IMR-90 (cell line): Measurements from ENCODE around the gene GBF1. TPM values are rescaled to one million over a fixed set of nuclear protein-coding genes. Genes with fewer than 3 reads are reported as not detected.

Source experiments
- ATAC-seq: fragments of 200-7000 bp; cut with Tn5 transposase; 2 replicates; pipeline ENCODE4 v1.9.1; 2020; ENCODE audit warnings: low read depth, mild to moderate bottlenecking, moderate library complexity
- BruUV-seq: library from RNA; stranded (reverse); fragments of 400-500 nt; replicated peaks from 2 replicates; lab custom pipeline; 2021; lab: Mats Ljungman, UMichigan
- CTCF ChIA-PET: fragments of 300-600 bp; formaldehyde crosslinking; extraction: SDS; loops from one replicate; lab custom pipeline; 2021; ENCODE audit warnings: antibody characterized with exemption; lab: Yijun Ruan, JAX
- POLR2A ChIA-PET: fragments of 300-600 bp; sonication (Branson Sonifier 250); formaldehyde crosslinking; loops from one replicate; lab custom pipeline; 2022; ENCODE audit warnings: antibody characterized with exemption; ENCODE audit not compliant: unreplicated experiment; lab: Charles Lee
- DNase-seq: peaks from one replicate; pipeline ENCODE4 v3.0.0; 2013
- H2AFZ ChIP-seq: replicated peaks from 2 replicates; pipeline ENCODE3; 2013; ENCODE audit warnings: low read length, mild to moderate bottlenecking; ENCODE audit not compliant: poor library complexity
- H2AK5ac ChIP-seq: 2 replicates; pipeline ENCODE4 v1.6.1; 2013; ENCODE audit warnings: low read depth, low read length, inconsistent platforms
- H2AK9ac ChIP-seq: replicated peaks from 2 replicates; pipeline ENCODE3; 2013; ENCODE audit warnings: mild to moderate bottlenecking, low read depth, low read length, moderate library complexity; ENCODE audit not compliant: poor library complexity
- H2BK120ac ChIP-seq: 2 replicates; pipeline ENCODE4 v1.6.1; 2013; ENCODE audit warnings: low read depth, low read length, inconsistent platforms
- H2BK15ac ChIP-seq: 3 replicates; pipeline ENCODE4 v1.6.1; 2013; ENCODE audit warnings: low read depth, low read length, inconsistent platforms
- H2BK20ac ChIP-seq: 2 replicates; pipeline ENCODE4 v1.6.1; 2013; ENCODE audit warnings: low read depth, mild to moderate bottlenecking, inconsistent platforms, low read length, moderate library complexity
- H2BK5ac ChIP-seq: 2 replicates; pipeline ENCODE4 v1.6.1; 2013; ENCODE audit warnings: mild to moderate bottlenecking, low read depth, low read length, inconsistent platforms; ENCODE audit not compliant: poor library complexity, severe bottlenecking
- H3K14ac ChIP-seq: replicated peaks from 2 replicates; pipeline ENCODE4 v1.6.1; 2013; ENCODE audit warnings: low read depth, low read length, inconsistent platforms
- H3K18ac ChIP-seq: 2 replicates; pipeline ENCODE4 v1.6.1; 2013; ENCODE audit warnings: low read depth, low read length, control low read depth
- H3K23ac ChIP-seq: 2 replicates; pipeline ENCODE4 v1.6.1; 2013; ENCODE audit warnings: low read depth, low read length, inconsistent platforms
- H3K27ac ChIP-seq: 2 replicates; pipeline ENCODE4 v1.5.1; 2013; ENCODE audit warnings: mild to moderate bottlenecking, control low read depth, low read length; ENCODE audit not compliant: insufficient read depth
- H3K27me3 ChIP-seq: 2 replicates; pipeline ENCODE4 v1.6.1; 2013; ENCODE audit warnings: low read length; ENCODE audit not compliant: control insufficient read depth, insufficient read depth
- H3K36me3 ChIP-seq: 2 replicates; pipeline ENCODE4 v1.6.1; 2013; ENCODE audit warnings: low read length, mixed read lengths; ENCODE audit not compliant: control insufficient read depth, insufficient read depth
- H3K4ac ChIP-seq: 2 replicates; pipeline ENCODE4 v1.6.1; 2013; ENCODE audit warnings: low read depth, low read length, inconsistent platforms
- H3K4me1 ChIP-seq: 2 replicates; pipeline ENCODE4 v1.6.1; 2013; ENCODE audit warnings: low read length, mixed read lengths; ENCODE audit not compliant: control insufficient read depth, insufficient read depth
- H3K4me2 ChIP-seq: 2 replicates; pipeline ENCODE4 v1.6.1; 2013; ENCODE audit warnings: low read depth, mild to moderate bottlenecking, control low read depth, low read length, moderate library complexity
- H3K4me3 ChIP-seq: 2 replicates; pipeline ENCODE4 v1.5.1; 2013; ENCODE audit warnings: low read depth, mild to moderate bottlenecking, control low read depth, low read length, moderate library complexity; ENCODE audit not compliant: insufficient read depth
- H3K56ac ChIP-seq: 2 replicates; pipeline ENCODE4 v1.6.1; 2013; ENCODE audit warnings: low read length, inconsistent platforms; ENCODE audit not compliant: insufficient read depth; ENCODE audit errors: extremely low read depth
- H3K79me1 ChIP-seq, 2 experiments: 2 replicates each; pipeline ENCODE4 v1.6.1; 2013; ENCODE audit warnings: low read length in 2 of 2, inconsistent platforms in 1 of 2, low read depth in 1 of 2
- H3K9ac ChIP-seq: 2 replicates; pipeline ENCODE4 v1.6.1; 2013; ENCODE audit warnings: low read depth, low read length, control low read depth
- H3K9me1 ChIP-seq: 2 replicates; pipeline ENCODE4 v1.6.1; 2013; ENCODE audit warnings: low read length, inconsistent platforms; ENCODE audit not compliant: insufficient read depth
- H3K9me3 ChIP-seq: 2 replicates; pipeline ENCODE4 v1.6.1; 2013; ENCODE audit warnings: low read length; ENCODE audit not compliant: control insufficient read depth, insufficient read depth
- H4K20me1 ChIP-seq: 2 replicates; pipeline ENCODE4 v1.6.1; 2013; ENCODE audit warnings: low read length, inconsistent platforms; ENCODE audit not compliant: insufficient read depth
- H4K5ac ChIP-seq: 2 replicates; pipeline ENCODE4 v1.6.1; 2013; ENCODE audit warnings: mild to moderate bottlenecking, low read depth, low read length, control low read depth
- H4K8ac ChIP-seq, 2 experiments: 2 replicates each; pipeline ENCODE4 v1.6.1; 2013; ENCODE audit warnings: low read depth in 2 of 2, low read length in 2 of 2, control low read depth in 1 of 2, inconsistent platforms in 1 of 2
- H4K91ac ChIP-seq: 2 replicates; pipeline ENCODE4 v1.6.1; 2013; ENCODE audit warnings: low read depth, low read length, inconsistent platforms; ENCODE audit not compliant: insufficient read depth
- BHLHE40 ChIP-seq: fragments of 150-350 bp; IDR thresholded peaks from 2 replicates; pipeline ENCODE4 v1.6.1; 2016; ENCODE audit warnings: mild to moderate bottlenecking, low read depth, low read length
- CEBPB ChIP-seq: IDR thresholded peaks from 2 replicates; pipeline ENCODE4 v1.6.1; 2012; ENCODE audit warnings: low read depth, low read length, improper control_type of control experiment
- MAFK ChIP-seq: IDR thresholded peaks from 2 replicates; pipeline ENCODE4 v1.6.1; 2012; ENCODE audit warnings: low read depth, low read length, improper control_type of control experiment
- MAZ ChIP-seq: IDR thresholded peaks from 2 replicates; pipeline ENCODE4 v1.6.1; 2012; ENCODE audit warnings: low read depth, mild to moderate bottlenecking, low read length, improper control_type of control experiment, moderate library complexity, borderline replicate concordance
- MXI1 ChIP-seq: IDR thresholded peaks from 2 replicates; pipeline ENCODE4 v1.6.1; 2012; ENCODE audit warnings: low read depth, mild to moderate bottlenecking, low read length, moderate library complexity, borderline replicate concordance
- NFE2L2 ChIP-seq: fragments of 150-350 bp; IDR thresholded peaks from 2 replicates; pipeline ENCODE4 v1.6.1; 2016; ENCODE audit warnings: low read depth, mild to moderate bottlenecking, low read length
- RCOR1 ChIP-seq: IDR thresholded peaks from 2 replicates; pipeline ENCODE4 v1.6.1; 2012; ENCODE audit warnings: mild to moderate bottlenecking, low read length, improper control_type of control experiment; ENCODE audit not compliant: insufficient replicate concordance
- RFX5 ChIP-seq: IDR thresholded peaks from 2 replicates; pipeline ENCODE4 v1.8.0; 2012; ENCODE audit warnings: low read depth, mild to moderate bottlenecking, low read length, moderate library complexity
- SMC3 ChIP-seq: fragments of 150-350 bp; IDR thresholded peaks from 2 replicates; pipeline ENCODE4 v1.6.1; 2016; ENCODE audit warnings: low read depth, mild to moderate bottlenecking, antibody characterized with exemption, low read length, moderate library complexity
- WGBS, 2 experiments: methylation state at CpG; one replicate each; pipeline versions ENCODE4 v1.1.5 to v1.1.7; 2013; ENCODE audit warnings: missing lambda C conversion rate in 2 of 2; ENCODE audit not compliant: insufficient read length in 1 of 2; ENCODE audit errors: extremely low coverage in 2 of 2; 5-methylcytosine and 5-hydroxymethylcytosine counted together
- dilution Hi-C: fragments of 300-500 bp; cut with HindIII; formaldehyde crosslinking; loops from one replicate; pipeline ENCODE4 v1.14.3; 2018; ENCODE audit warnings: low sequenced_read_pairs; ENCODE audit not compliant: unreplicated experiment
- in situ Hi-C: fragments of 300-500 bp; cut with MboI; formaldehyde crosslinking; loops from 3 replicates; pipeline ENCODE4 v1.14.3; 2019; ENCODE audit warnings: low sequenced_read_pairs, inconsistent platforms, mixed read lengths
- intact Hi-C: fragments of 100-400 bp; cut with micrococcal nuclease; formaldehyde crosslinking; loops from 2 replicates; pipeline ENCODE4 v1.10.0; 2022
- polyA plus RNA-seq, 3 experiments: library from polyadenylated mRNA; depleted of rRNA; stranded (reverse); fragments of >200 nt; gene quantifications; 2 replicates each; pipeline ENCODE4 v1.2.3, GENCODE V29; 2012; ENCODE audit warnings: low replicate concordance in 1 of 3
- total RNA-seq: library from RNA; depleted of rRNA; stranded (reverse); fragments of >200 nt; gene quantifications from 2 replicates; pipeline ENCODE4 v1.2.3, GENCODE V29; 2012
- TF ChIP-seq, protein P1 (sequence below): fragments of 150-350 bp; IDR thresholded peaks from 2 replicates; pipeline ENCODE4 v1.6.1; 2016; ENCODE audit warnings: low read depth, mild to moderate bottlenecking, low read length, moderate library complexity, borderline replicate concordance

The GBF1 gene
- total and polyA plus RNA-seq, 2 of the 4 experiments (the other 2 are of a cell fraction) = 38.7 to 40.1 TPM

DNA sequence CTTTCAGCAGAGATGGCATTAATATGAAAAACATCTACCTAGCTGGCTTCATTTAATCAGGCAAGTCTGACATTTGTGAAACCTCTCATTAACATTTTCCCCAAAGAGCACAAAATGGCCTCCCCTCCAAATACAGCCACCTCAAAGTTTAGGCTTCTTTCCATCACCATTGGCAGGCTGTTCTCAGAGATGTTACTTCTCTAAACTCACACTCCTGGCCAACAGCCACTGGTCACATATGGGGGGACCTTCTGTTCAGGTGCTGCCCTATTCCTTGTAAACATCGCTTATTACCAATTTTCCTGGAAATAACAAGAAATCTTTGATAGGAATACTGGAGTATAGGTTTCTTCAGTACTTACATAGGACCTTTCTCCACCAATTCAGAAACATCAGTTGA, 69.5 kb downstream of the GBF1 start:
- H3K4me1 ChIP-seq = peaks cover 25% of the 10 kb centered on the region
- intact Hi-C loops = no loop called here
- no peak overlapping the region for H2BK5ac ChIP-seq
- H2BK15ac ChIP-seq = no peak overlapping the region
- H3K4ac ChIP-seq = no peak overlapping the region
- ATAC-seq (no peak), DNase-seq (no peak)
- peaks cover 51 to 76% of the 10 kb centered on the region in 2 experiments for H3K79me1 ChIP-seq
- H3K56ac ChIP-seq = no peak overlapping the region
- H4K91ac ChIP-seq = no peak overlapping the region
- no peak overlapping the region for H4K8ac ChIP-seq
- no peak overlapping the region for H3K18ac ChIP-seq
- no peaks in the 10 kb centered on the region for H3K36me3 ChIP-seq
- H4K20me1 ChIP-seq = peaks cover 47% of the 10 kb centered on the region
- dilution Hi-C loops = no loop called here
- H3K9me1 ChIP-seq = peaks cover 29% of the 10 kb centered on the region
- no peak overlapping the region for H2AK5ac ChIP-seq
- WGBS, 2 experiments = no CpG with 5 or more reads among the region's 1 CpG
- no peak overlapping the region for H3K4me3 ChIP-seq
- H3K4me2 ChIP-seq = no peak overlapping the region
- no peak overlapping the region for H2BK20ac ChIP-seq
- BruUV-seq = no TSS peak
- H3K9ac ChIP-seq = no peak overlapping the region
- TF ChIP-seq, protein P1, sequence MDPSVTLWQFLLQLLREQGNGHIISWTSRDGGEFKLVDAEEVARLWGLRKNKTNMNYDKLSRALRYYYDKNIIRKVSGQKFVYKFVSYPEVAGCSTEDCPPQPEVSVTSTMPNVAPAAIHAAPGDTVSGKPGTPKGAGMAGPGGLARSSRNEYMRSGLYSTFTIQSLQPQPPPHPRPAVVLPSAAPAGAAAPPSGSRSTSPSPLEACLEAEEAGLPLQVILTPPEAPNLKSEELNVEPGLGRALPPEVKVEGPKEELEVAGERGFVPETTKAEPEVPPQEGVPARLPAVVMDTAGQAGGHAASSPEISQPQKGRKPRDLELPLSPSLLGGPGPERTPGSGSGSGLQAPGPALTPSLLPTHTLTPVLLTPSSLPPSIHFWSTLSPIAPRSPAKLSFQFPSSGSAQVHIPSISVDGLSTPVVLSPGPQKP = no peak
- no peak for TF ChIP-seq NFE2L2
- TF ChIP-seq SMC3 = no peak
- TF ChIP-seq MAFK = no peak
- TF ChIP-seq MXI1 = no peak
- TF ChIP-seq MAZ = no peak
- TF ChIP-seq RFX5 = no peak
- TF ChIP-seq CEBPB = no peak
- TF ChIP-seq BHLHE40 = no peak
- TF ChIP-seq RCOR1 = no peak
- H4K5ac ChIP-seq = no peak overlapping the region
- no peaks in the 10 kb centered on the region for H3K27me3 ChIP-seq
- H2BK120ac ChIP-seq = no peak overlapping the region
- no peak overlapping the region for H3K27ac ChIP-seq
- no peaks in the 10 kb centered on the region for H3K9me3 ChIP-seq
- H2AK9ac ChIP-seq = no peak overlapping the region
- H3K23ac ChIP-seq = no peak overlapping the region
- CTCF ChIA-PET = interaction anchor here (1.3 kb wide), 1 partner anchor 85 kb away, joined by 3 read pairs; no protein-coding TSS in a partner anchor
- POLR2A ChIA-PET = no interaction called here
- in situ Hi-C loops = no loop called here
- H2AFZ ChIP-seq = no peak overlapping the region
- no peak overlapping the region; the same call in 1 of the 2 replicates for H3K14ac ChIP-seq
